Gastrocnemius medialis (tissue), 4 donors: ENCODE results near the gene TCOF1.

ENCODE experiments used
- POLR2A ChIP-seq, 2 donors: fragments of 450-650 bp; IDR thresholded peaks; one replicate each; pipeline ENCODE4 v1.6.1; 2017; ENCODE audit warnings: antibody characterized with exemption in 2 of 2, mild to moderate bottlenecking in 2 of 2, moderate library complexity in 2 of 2
- TF ChIP-seq, protein P1 (sequence below), 5 experiments: fragments of 450-650 bp in 3 of 5; fragments of 200-600 bp in 2 of 5; sonication (generic) in 2 of 5; IDR thresholded peaks in 4 of 5; conservative IDR thresholded peaks in 1 of 5; 1 replicate in 4 of 5; 2 replicates in 1 of 5; pipeline ENCODE4 v1.5.1; 2016 to 2019; ENCODE audit warnings: antibody characterized with exemption in 5 of 5, mild to moderate bottlenecking in 3 of 5, moderate library complexity in 3 of 5

DNA sequence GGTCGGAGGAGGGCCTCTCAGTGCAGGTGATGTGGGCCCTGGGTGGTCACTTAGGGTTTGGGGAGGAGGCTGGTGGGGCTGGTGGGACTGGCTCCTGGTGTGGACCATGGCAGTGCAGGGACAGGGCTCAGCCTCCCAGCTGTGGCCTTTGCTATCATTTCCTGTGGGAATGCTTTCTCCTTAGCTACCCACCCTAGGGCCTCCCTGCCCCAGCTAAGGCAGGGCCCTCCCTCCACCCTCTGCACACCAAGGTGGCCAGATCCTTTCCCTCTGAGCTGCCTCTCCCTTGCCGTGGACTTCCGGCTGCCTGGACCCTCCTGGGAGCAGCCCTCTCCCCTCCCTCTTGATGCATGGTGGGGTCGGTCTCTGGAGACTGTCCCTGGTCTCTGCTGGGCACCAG, 32.1 kb upstream of the TCOF1 start:
- TF ChIP-seq, protein P1, sequence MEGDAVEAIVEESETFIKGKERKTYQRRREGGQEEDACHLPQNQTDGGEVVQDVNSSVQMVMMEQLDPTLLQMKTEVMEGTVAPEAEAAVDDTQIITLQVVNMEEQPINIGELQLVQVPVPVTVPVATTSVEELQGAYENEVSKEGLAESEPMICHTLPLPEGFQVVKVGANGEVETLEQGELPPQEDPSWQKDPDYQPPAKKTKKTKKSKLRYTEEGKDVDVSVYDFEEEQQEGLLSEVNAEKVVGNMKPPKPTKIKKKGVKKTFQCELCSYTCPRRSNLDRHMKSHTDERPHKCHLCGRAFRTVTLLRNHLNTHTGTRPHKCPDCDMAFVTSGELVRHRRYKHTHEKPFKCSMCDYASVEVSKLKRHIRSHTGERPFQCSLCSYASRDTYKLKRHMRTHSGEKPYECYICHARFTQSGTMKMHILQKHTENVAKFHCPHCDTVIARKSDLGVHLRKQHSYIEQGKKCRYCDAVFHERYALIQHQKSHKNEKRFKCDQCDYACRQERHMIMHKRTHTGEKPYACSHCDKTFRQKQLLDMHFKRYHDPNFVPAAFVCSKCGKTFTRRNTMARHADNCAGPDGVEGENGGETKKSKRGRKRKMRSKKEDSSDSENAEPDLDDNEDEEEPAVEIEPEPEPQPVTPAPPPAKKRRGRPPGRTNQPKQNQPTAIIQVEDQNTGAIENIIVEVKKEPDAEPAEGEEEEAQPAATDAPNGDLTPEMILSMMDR (IDR thresholded peaks at IDR 0.05 in 4 of 5, conservative IDR thresholded peaks at IDR 0.05 in 1 of 5) = no peak
- no peak for TF ChIP-seq POLR2A (IDR thresholded peaks at IDR 0.05)
